SU-DHL-6 (cell line): Measurements from ENCODE around the gene SF1.

Source experiments
- EZH2phosphoT487 ChIP-seq: fragments of 200-600 bp; sonication (generic), shearing (Covaris generic); conservative IDR thresholded peaks from 2 replicates; pipeline ENCODE4 v1.6.1; 2018; ENCODE audit warnings: mild to moderate bottlenecking, antibody characterized with exemption, low read length, moderate library complexity, mixed read lengths
- TF ChIP-seq, protein P1 (sequence below): fragments of 200-600 bp; sonication (generic); IDR thresholded peaks from one replicate; pipeline ENCODE4 v1.5.1; 2017; ENCODE audit warnings: antibody characterized with exemption, mild to moderate bottlenecking, low read length, moderate library complexity; ENCODE audit not compliant: insufficient read depth, poor library complexity, severe bottlenecking

DNA sequence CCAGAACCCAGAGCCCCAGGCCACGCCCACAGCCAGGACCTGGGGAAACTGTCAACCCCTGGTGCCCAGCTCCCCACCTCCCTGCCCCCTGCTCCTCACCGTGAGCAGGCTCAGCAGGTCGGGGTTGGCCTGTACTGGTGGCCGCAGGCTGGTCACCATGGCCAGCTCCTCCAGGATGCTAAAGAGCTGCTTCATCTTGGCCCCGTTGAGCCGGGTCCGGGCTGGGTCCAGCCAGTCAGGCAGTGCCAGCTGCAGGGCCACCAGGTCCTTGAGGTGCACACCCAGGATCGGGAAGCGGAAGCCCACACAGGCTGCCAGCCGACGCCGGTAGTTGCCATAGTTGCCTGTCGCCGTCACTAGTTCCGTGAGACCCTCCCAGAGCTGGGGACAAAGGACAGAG, 41.7 kb downstream of the SF1 start:
- TF ChIP-seq, protein P1, sequence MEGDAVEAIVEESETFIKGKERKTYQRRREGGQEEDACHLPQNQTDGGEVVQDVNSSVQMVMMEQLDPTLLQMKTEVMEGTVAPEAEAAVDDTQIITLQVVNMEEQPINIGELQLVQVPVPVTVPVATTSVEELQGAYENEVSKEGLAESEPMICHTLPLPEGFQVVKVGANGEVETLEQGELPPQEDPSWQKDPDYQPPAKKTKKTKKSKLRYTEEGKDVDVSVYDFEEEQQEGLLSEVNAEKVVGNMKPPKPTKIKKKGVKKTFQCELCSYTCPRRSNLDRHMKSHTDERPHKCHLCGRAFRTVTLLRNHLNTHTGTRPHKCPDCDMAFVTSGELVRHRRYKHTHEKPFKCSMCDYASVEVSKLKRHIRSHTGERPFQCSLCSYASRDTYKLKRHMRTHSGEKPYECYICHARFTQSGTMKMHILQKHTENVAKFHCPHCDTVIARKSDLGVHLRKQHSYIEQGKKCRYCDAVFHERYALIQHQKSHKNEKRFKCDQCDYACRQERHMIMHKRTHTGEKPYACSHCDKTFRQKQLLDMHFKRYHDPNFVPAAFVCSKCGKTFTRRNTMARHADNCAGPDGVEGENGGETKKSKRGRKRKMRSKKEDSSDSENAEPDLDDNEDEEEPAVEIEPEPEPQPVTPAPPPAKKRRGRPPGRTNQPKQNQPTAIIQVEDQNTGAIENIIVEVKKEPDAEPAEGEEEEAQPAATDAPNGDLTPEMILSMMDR, result no peak
- no peak for TF ChIP-seq EZH2phosphoT487
